PC-3 (cell line): ENCODE data around the gene YES1. TPM values are rescaled to one million over a fixed set of nuclear protein-coding genes. Genes with fewer than 3 reads are reported as not detected.

Experiments used
- ATAC-seq: fragments of 200-7000 bp; cut with Tn5 transposase; 2 replicates; pipeline ENCODE4 v1.9.1; 2020; ENCODE audit warnings: mild to moderate bottlenecking, moderate library complexity
- BruUV-seq: library from RNA; stranded (reverse); fragments of 400-500 nt; replicated peaks from 2 replicates; lab custom pipeline; 2021; lab: Mats Ljungman, UMichigan
- CTCF ChIA-PET: fragments of 300-600 bp; sonication (Branson Sonifier 250); formaldehyde crosslinking; loops from one replicate; lab custom pipeline; 2022; ENCODE audit warnings: antibody characterized with exemption; lab: Charles Lee
- POLR2A ChIA-PET: fragments of 300-600 bp; sonication (Branson Sonifier 250); formaldehyde crosslinking; loops from one replicate; lab custom pipeline; 2022; ENCODE audit warnings: antibody characterized with exemption; ENCODE audit not compliant: unreplicated experiment; lab: Charles Lee
- DNase-seq: peaks from one replicate; pipeline ENCODE4 v3.0.0-alpha.2; 2015
- H2AFZ ChIP-seq: fragments of 300-600 bp; sonication (generic); 2 replicates; pipeline ENCODE4 v1.6.0; 2016; ENCODE audit warnings: antibody characterized with exemption, low read length
- H3F3A ChIP-seq: fragments of 300-600 bp; sonication (generic); one replicate; pipeline ENCODE4 v1.6.0; 2017; ENCODE audit warnings: antibody characterized with exemption, low read length, control low read depth, mild to moderate bottlenecking; ENCODE audit not compliant: unreplicated experiment
- H3K27ac ChIP-seq: fragments of 300-600 bp; sonication (generic); 2 replicates; pipeline ENCODE4 v1.5.1; 2016; ENCODE audit warnings: mild to moderate bottlenecking, low read length
- H3K27me3 ChIP-seq: fragments of 300-600 bp; sonication (generic); 2 replicates; pipeline ENCODE4 v1.6.1; 2016; ENCODE audit warnings: low read length, mixed read lengths
- H3K36me3 ChIP-seq: fragments of 300-600 bp; sonication (generic); 2 replicates; pipeline ENCODE4 v1.6.1; 2016; ENCODE audit warnings: low read depth, mixed run types, low read length, mixed read lengths
- H3K4me1 ChIP-seq: fragments of 300-600 bp; sonication (generic); 2 replicates; pipeline ENCODE4 v1.5.1; 2016; ENCODE audit warnings: low read length; ENCODE audit not compliant: insufficient read depth
- H3K4me2 ChIP-seq: fragments of 300-600 bp; sonication (generic); 2 replicates; pipeline ENCODE4 v1.6.0; 2016; ENCODE audit warnings: low read length
- H3K4me3 ChIP-seq: fragments of 300-600 bp; sonication (generic); 2 replicates; pipeline ENCODE4 v1.5.1; 2016; ENCODE audit warnings: mild to moderate bottlenecking, low read length, mixed read lengths
- H3K79me2 ChIP-seq: fragments of 300-600 bp; sonication (generic); 2 replicates; pipeline ENCODE4 v1.6.1; 2017; ENCODE audit warnings: low read length, mixed read lengths
- H3K9ac ChIP-seq: fragments of 300-600 bp; sonication (generic); 2 replicates; pipeline ENCODE4 v1.6.0; 2016; ENCODE audit warnings: mild to moderate bottlenecking, low read length
- H3K9me2 ChIP-seq: fragments of 300-600 bp; sonication (generic); replicated peaks from 2 replicates; pipeline ENCODE4 v1.6.1; 2016; ENCODE audit warnings: mixed run types, low read length, mixed read lengths
- H3K9me3 ChIP-seq: fragments of 300-600 bp; sonication (generic); 2 replicates; pipeline ENCODE4 v1.6.1; 2016; ENCODE audit warnings: low read length, mixed read lengths
- H4K20me1 ChIP-seq: fragments of 300-600 bp; sonication (generic); 2 replicates; pipeline ENCODE4 v1.6.1; 2016; ENCODE audit warnings: low read length, mixed read lengths
- EZH2 ChIP-seq: fragments of 300-600 bp; sonication (generic); IDR thresholded peaks from one replicate; pipeline ENCODE4 v1.6.1; 2017; ENCODE audit warnings: antibody characterized with exemption, mild to moderate bottlenecking, low read length; ENCODE audit not compliant: unreplicated experiment
- EZH2phosphoT487 ChIP-seq: fragments of 300-600 bp; sonication (generic); IDR thresholded peaks from 2 replicates; pipeline ENCODE4 v1.6.1; 2018; ENCODE audit warnings: mild to moderate bottlenecking, antibody characterized with exemption, low read length, borderline replicate concordance
- intact Hi-C: fragments of 100-400 bp; cut with micrococcal nuclease; formaldehyde crosslinking; loops from 2 replicates; pipeline ENCODE4 v1.9.0; 2023
- total RNA-seq: library from RNA; depleted of rRNA; stranded (reverse); fragments of >200 nt; gene quantifications from 2 replicates; pipeline ENCODE4 v1.2.3, GENCODE V29; 2014
- TF ChIP-seq, protein P1 (sequence below): fragments of 300-600 bp; sonication (generic); conservative IDR thresholded peaks from 2 replicates; pipeline ENCODE4 v1.5.1; 2017; ENCODE audit warnings: antibody characterized with exemption, low read depth, mild to moderate bottlenecking, low read length

Gene YES1
- total RNA-seq, 1 experiment from 2014 or later: 73.5 TPM

DNA sequence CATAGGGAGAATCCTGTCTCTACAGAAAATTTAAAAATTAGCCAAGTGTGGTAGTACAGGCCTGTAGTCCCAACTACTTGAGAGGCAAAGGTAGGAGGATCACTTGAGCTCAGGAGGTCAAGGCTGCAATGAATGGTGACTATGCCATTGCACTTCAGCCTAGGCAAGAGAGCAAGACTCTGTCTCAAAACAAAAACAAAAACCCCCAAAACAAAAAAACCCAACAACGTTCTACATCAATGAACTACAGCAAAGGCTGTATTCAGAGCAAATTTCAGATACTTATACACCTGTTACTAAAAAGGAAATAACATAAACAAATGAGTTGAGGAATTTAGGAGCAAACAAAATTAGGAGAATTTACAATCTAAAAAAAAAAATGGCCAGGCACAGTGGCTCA lies 22.6 kb downstream of the YES1 start:
- Histone ChIP-seq H3K36me3 (no peaks in the 10 kb centered on the region), H3K27me3 (no peaks in the 10 kb centered on the region), H4K20me1 (peaks cover 17% of the 10 kb centered on the region; the same call in 1 of the 2 replicates), H3K9ac (no peak overlapping the region), H2AFZ (no peak overlapping the region), H3K27ac (no peak overlapping the region), H3K4me3 (no peak overlapping the region), H3K79me2 (peaks cover 95% of the 10 kb centered on the region), H3K9me3 (no peaks in the 10 kb centered on the region), H3K9me2 (no peaks in the 10 kb centered on the region), H3K4me2 (no peak overlapping the region), H3F3A (no peaks in the 10 kb centered on the region), H3K4me1 (no peaks in the 10 kb centered on the region)
- POLR2A ChIA-PET: no interaction called here
- TF ChIP-seq EZH2phosphoT487 (no peak), EZH2 (no peak)
- TF ChIP-seq, protein P1, sequence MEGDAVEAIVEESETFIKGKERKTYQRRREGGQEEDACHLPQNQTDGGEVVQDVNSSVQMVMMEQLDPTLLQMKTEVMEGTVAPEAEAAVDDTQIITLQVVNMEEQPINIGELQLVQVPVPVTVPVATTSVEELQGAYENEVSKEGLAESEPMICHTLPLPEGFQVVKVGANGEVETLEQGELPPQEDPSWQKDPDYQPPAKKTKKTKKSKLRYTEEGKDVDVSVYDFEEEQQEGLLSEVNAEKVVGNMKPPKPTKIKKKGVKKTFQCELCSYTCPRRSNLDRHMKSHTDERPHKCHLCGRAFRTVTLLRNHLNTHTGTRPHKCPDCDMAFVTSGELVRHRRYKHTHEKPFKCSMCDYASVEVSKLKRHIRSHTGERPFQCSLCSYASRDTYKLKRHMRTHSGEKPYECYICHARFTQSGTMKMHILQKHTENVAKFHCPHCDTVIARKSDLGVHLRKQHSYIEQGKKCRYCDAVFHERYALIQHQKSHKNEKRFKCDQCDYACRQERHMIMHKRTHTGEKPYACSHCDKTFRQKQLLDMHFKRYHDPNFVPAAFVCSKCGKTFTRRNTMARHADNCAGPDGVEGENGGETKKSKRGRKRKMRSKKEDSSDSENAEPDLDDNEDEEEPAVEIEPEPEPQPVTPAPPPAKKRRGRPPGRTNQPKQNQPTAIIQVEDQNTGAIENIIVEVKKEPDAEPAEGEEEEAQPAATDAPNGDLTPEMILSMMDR: no peak
- CTCF ChIA-PET: no interaction called here
- ATAC-seq: no peak
- BruUV-seq: no TSS peak
- intact Hi-C loops: no loop called here
- no peak for DNase-seq

GRCh38 chr18:785242-785641 lies 26.8 kb downstream of the YES1 start:
- BruUV-seq: no TSS peak
- no peaks in the 10 kb centered on the region for H3K9me3 ChIP-seq
- TF ChIP-seq EZH2: no peak
- no peak for TF ChIP-seq EZH2phosphoT487
- TF ChIP-seq, protein P1: no peak
- POLR2A ChIA-PET: no interaction called here
- no peaks in the 10 kb centered on the region for H3K4me1 ChIP-seq
- H3K9me2 ChIP-seq: no peaks in the 10 kb centered on the region
- no peak overlapping the region for H3K4me3 ChIP-seq
- no peaks in the 10 kb centered on the region for H3K27me3 ChIP-seq
- no peak overlapping the region for H3K27ac ChIP-seq
- peaks cover 91% of the 10 kb centered on the region for H3K79me2 ChIP-seq
- CTCF ChIA-PET: no interaction called here
- no peaks in the 10 kb centered on the region for H3F3A ChIP-seq
- no peak for ATAC-seq
- H3K36me3 ChIP-seq: no peaks in the 10 kb centered on the region
- H4K20me1 ChIP-seq: peaks cover 20% of the 10 kb centered on the region; the same call in 1 of the 2 replicates
- H2AFZ ChIP-seq: no peak overlapping the region
- intact Hi-C loops: no loop called here
- DNase-seq: no peak
- H3K9ac ChIP-seq: no peak overlapping the region
- H3K4me2 ChIP-seq: no peak overlapping the region

DNA sequence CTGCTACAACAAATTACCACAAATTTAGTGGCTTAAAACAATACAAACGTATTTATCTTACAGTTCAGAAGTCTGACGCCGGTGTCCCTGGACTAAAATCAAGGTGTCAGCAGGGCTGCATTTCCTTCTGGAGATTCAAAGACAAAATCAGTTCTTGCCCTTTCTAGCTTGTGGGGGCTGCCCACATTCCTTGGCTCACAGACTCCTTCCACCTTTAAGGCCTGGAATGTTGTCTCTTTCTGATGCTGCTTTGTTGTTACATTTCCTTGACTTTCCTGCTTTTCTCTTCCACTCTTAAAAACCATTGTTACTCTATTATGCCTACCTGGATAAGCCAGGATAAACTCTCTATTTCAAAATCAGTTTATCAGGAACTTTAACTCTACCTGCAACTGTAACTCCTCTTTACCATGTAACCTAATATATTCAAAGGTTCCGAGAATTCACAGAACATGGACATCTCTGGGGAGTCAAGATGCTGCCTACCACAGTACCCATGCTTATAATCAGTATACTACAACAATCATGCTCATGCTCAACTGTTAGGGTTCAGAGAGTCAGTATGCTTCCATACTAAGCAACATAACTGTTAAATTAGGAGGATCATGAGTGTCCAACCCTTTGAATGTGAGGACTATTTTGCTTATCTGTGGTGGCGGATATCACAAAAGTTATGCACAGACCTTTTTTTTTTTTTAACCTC lies 27.4 kb downstream of the YES1 start:
- ChIA-PET CTCF (no interaction called here), POLR2A (no interaction called here)
- TF ChIP-seq, protein P1: no peak
- no peak for TF ChIP-seq EZH2phosphoT487
- TF ChIP-seq EZH2: no peak
- no peak overlapping the region for H3K9ac ChIP-seq
- H3K36me3 ChIP-seq: no peaks in the 10 kb centered on the region
- no peaks in the 10 kb centered on the region for H3K27me3 ChIP-seq
- no TSS peak for BruUV-seq
- H3K9me3 ChIP-seq: no peaks in the 10 kb centered on the region
- ATAC-seq (no peak), DNase-seq (no peak)
- intact Hi-C loops: no loop called here
- no peak overlapping the region for H2AFZ ChIP-seq
- H3K4me1 ChIP-seq: no peaks in the 10 kb centered on the region
- no peak overlapping the region for H3K4me2 ChIP-seq
- no peak overlapping the region for H3K27ac ChIP-seq
- no peaks in the 10 kb centered on the region for H3K9me2 ChIP-seq
- no peak overlapping the region for H3K4me3 ChIP-seq
- no peaks in the 10 kb centered on the region for H3F3A ChIP-seq
- peaks cover 18% of the 10 kb centered on the region; the same call in 1 of the 2 replicates for H4K20me1 ChIP-seq
- H3K79me2 ChIP-seq: peaks cover 91% of the 10 kb centered on the region
